Right atrium auricular region (tissue), 2 donors: ENCODE measurements around the gene SSTR1. TPM values are rescaled to one million over a fixed set of nuclear protein-coding genes. Genes with fewer than 3 reads are reported as not detected.
A peak's percentile ranks its signal among the peaks of the same experiment; 100 is the strongest.
"Not testable (repeated sequence)": the region's sequence is repeated elsewhere in the genome, so short reads cannot be mapped to it uniquely, and the experiment has no call there.

ENCODE experiments used
- DNase-seq: peaks from one replicate; pipeline ENCODE4 v3.0.0-alpha.2; 2019; ENCODE audit warnings: low spot score
- H3K27ac ChIP-seq, 2 donors: fragments of 200-600 bp; sonication (generic); 1 replicate in 1 of 2; 2 replicates in 1 of 2; pipeline ENCODE4 v1.5.1; 2016 to 2019
- H3K27me3 ChIP-seq, 2 donors: fragments of 200-600 bp; sonication (generic); one replicate each; pipeline versions ENCODE4 v1.5.1 to v1.6.0; 2017 to 2019
- H3K36me3 ChIP-seq: fragments of 200-600 bp; sonication (generic); one replicate; pipeline ENCODE4 v1.5.1; 2016
- H3K4me1 ChIP-seq, 2 donors: fragments of 200-600 bp; sonication (generic); one replicate each; pipeline versions ENCODE4 v1.5.1 to v1.6.0; 2017 to 2019
- H3K4me3 ChIP-seq, 2 donors: fragments of 200-600 bp; sonication (generic); 1 replicate in 1 of 2; 2 replicates in 1 of 2; pipeline ENCODE4 v1.5.1; 2017 to 2019; ENCODE audit warnings: mild to moderate bottlenecking in 1 of 2, moderate library complexity in 1 of 2
- H3K9me3 ChIP-seq, 2 donors: fragments of 200-600 bp; sonication (generic); one replicate each; pipeline ENCODE4 v1.5.1; 2019
- CTCF ChIP-seq, 2 donors: fragments of 200-600 bp; sonication (generic); IDR thresholded peaks; one replicate each; pipeline ENCODE4 v1.5.1; 2019; ENCODE audit warnings: antibody characterized with exemption in 2 of 2
- total RNA-seq, 2 donors: library from RNA; depleted of rRNA; stranded (reverse); fragments of >200 nt; gene quantifications; one replicate each; pipeline ENCODE4 v1.1.0, GENCODE V29; 2016

Gene SSTR1
- total RNA-seq, 2 donors from 2014 or later, result 0.41 to 1.8 TPM

- H3K9me3 ChIP-seq, result no peaks in the 10 kb centered on the region
- TF ChIP-seq CTCF (IDR thresholded peaks at IDR 0.05), result no peak
- no peak overlapping the region for H3K4me3 ChIP-seq
- H3K4me1 ChIP-seq, result no peaks in the 10 kb centered on the region
- no peak overlapping the region for H3K27ac ChIP-seq
- DNase-seq, result no peak
- no peaks in the 10 kb centered on the region for H3K27me3 ChIP-seq
- H3K36me3 ChIP-seq, result no peaks in the 10 kb centered on the region
These were observed 17.6 kb upstream of the SSTR1 start for GRCh38 chr14:38189930-38190726.

GRCh38 chr14:38190846-38191245, 16.9 kb upstream of the SSTR1 start:
- H3K27me3 ChIP-seq, H3K9me3 ChIP-seq, H3K27ac ChIP-seq, H3K4me3 ChIP-seq, H3K36me3 ChIP-seq, H3K4me1 ChIP-seq, DNase-seq: not testable (repeated sequence)

GRCh38 chr14:38191491-38191890, 16.2 kb upstream of the SSTR1 start:
- not testable (repeated sequence) for DNase-seq, H3K4me3 ChIP-seq

GRCh38 chr14:38197001-38197783, 10.5 kb upstream of the SSTR1 start:
- DNase-seq, result no peak
- no peaks in the 10 kb centered on the region for H3K9me3 ChIP-seq
- no peak overlapping the region for H3K4me3 ChIP-seq
- H3K27ac ChIP-seq, result no peak overlapping the region
- no peaks in the 10 kb centered on the region for H3K36me3 ChIP-seq
- TF ChIP-seq CTCF (IDR thresholded peaks at IDR 0.05), result peak; percentile 38 to 68
- no peaks in the 10 kb centered on the region for H3K27me3 ChIP-seq
- H3K4me1 ChIP-seq, result no peaks in the 10 kb centered on the region

More at GRCh38 chr14:38191491-38191890, 16.2 kb upstream of the SSTR1 start:
- not testable (repeated sequence) for H3K36me3 ChIP-seq, H3K27ac ChIP-seq, H3K4me1 ChIP-seq, H3K27me3 ChIP-seq, H3K9me3 ChIP-seq

GRCh38 chr14:38197784-38198335, 9.8 kb upstream of the SSTR1 start:
- H3K27me3 ChIP-seq, result no peaks in the 10 kb centered on the region
- no peak overlapping the region for H3K4me3 ChIP-seq

GRCh38 chr14:38198425-38198824, 9.3 kb upstream of the SSTR1 start:
- TF ChIP-seq CTCF (IDR thresholded peaks at IDR 0.05), result no peak
- Histone ChIP-seq H3K4me1 (no peaks in the 10 kb centered on the region), H3K36me3 (no peaks in the 10 kb centered on the region), H3K27ac (no peak overlapping the region), H3K9me3 (no peaks in the 10 kb centered on the region), H3K4me3 (no peak overlapping the region), H3K27me3 (no peaks in the 10 kb centered on the region)
- DNase-seq, result no peak

More at GRCh38 chr14:38197784-38198335, 9.8 kb upstream of the SSTR1 start:
- Histone ChIP-seq H3K27ac (no peak overlapping the region), H3K9me3 (no peaks in the 10 kb centered on the region), H3K4me1 (no peaks in the 10 kb centered on the region), H3K36me3 (no peaks in the 10 kb centered on the region)
- no peak for TF ChIP-seq CTCF (IDR thresholded peaks at IDR 0.05)
- no peak for DNase-seq
